K562 (cell line): Measurements from ENCODE around the gene GANAB. TPM values are rescaled to one million over a fixed set of nuclear protein-coding genes. Genes with fewer than 3 reads are reported as not detected.

Experiments
- ELF2 ChIP-seq: fragments of 250-450 bp; sonication (Bioruptor Pico); IDR thresholded peaks from 2 replicates; pipeline ENCODE4 v1.5.0; 2021; ENCODE audit warnings: mild to moderate bottlenecking
- JUN ChIP-seq, 2 experiments: sonication (generic) in 1 of 2; formaldehyde crosslinking in 1 of 2; IDR thresholded peaks; 2 replicates each; pipeline versions ENCODE4 v1.6.1 to v1.8.0; 2012 to 2022; ENCODE audit warnings: borderline replicate concordance in 2 of 2, mild to moderate bottlenecking in 2 of 2, improper control_type of control experiment in 1 of 2, low read depth in 1 of 2, low read length in 1 of 2, missing genetic modification reagents in 1 of 2
- polyA plus RNA-seq, 8 experiments: library from polyadenylated mRNA; depleted of rRNA in 4 of 8; stranded (reverse) in 5 of 8; unstranded in 3 of 8; fragments of >200 nt; fragmentation: Nextera tagmentation in 2 of 8; fragmentation: Illumina TruSeq in 1 of 8; extraction: Ambion mirVana in 2 of 8; extraction: Trizol in 1 of 8; gene quantifications; 2 replicates each; pipeline versions ENCODE4 v1.2.1 to v1.2.3, GENCODE V29; 2011 to 2014; ENCODE audit warnings: inconsistent platforms in 1 of 8, missing spikeins in 1 of 8
- total RNA-seq, 7 experiments: library from RNA; depleted of rRNA in 6 of 7; stranded (reverse); fragments of >200 nt in 6 of 7; fragmentation: Illumina TruSeq in 2 of 7; extraction: Trizol in 2 of 7; gene quantifications; 2 replicates each; pipeline versions ENCODE4 v1.2.1 to v1.2.3, GENCODE V29; 2011 to 2021; ENCODE audit warnings: low replicate concordance in 1 of 7
- TF ChIP-seq, protein P1 (sequence below): sonication (generic); formaldehyde crosslinking; IDR thresholded peaks from 2 replicates; pipeline ENCODE4 v1.8.0; 2022; ENCODE audit warnings: missing genetic modification reagents, mild to moderate bottlenecking, moderate library complexity, borderline replicate concordance
- TF ChIP-seq, protein P2 (sequence below), 2 experiments: fragments of 450-650 bp; IDR thresholded peaks; 2 replicates each; pipeline ENCODE4 v1.6.1; 2018; ENCODE audit warnings: mild to moderate bottlenecking in 2 of 2, low read depth in 1 of 2; ENCODE audit not compliant: partially characterized antibody in 2 of 2
- TF ChIP-seq, protein P3 (sequence below): sonication (generic); formaldehyde crosslinking; IDR thresholded peaks from 2 replicates; pipeline ENCODE4 v1.8.0; 2022; ENCODE audit warnings: mild to moderate bottlenecking, missing genetic modification reagents, borderline replicate concordance

GANAB gene
- total and polyA plus RNA-seq, 9 of the 15 experiments (the other 6 are each of a cell fraction or from before 2014, with no cell fraction given) = 6.5 to 284 (median 161) TPM

DNA sequence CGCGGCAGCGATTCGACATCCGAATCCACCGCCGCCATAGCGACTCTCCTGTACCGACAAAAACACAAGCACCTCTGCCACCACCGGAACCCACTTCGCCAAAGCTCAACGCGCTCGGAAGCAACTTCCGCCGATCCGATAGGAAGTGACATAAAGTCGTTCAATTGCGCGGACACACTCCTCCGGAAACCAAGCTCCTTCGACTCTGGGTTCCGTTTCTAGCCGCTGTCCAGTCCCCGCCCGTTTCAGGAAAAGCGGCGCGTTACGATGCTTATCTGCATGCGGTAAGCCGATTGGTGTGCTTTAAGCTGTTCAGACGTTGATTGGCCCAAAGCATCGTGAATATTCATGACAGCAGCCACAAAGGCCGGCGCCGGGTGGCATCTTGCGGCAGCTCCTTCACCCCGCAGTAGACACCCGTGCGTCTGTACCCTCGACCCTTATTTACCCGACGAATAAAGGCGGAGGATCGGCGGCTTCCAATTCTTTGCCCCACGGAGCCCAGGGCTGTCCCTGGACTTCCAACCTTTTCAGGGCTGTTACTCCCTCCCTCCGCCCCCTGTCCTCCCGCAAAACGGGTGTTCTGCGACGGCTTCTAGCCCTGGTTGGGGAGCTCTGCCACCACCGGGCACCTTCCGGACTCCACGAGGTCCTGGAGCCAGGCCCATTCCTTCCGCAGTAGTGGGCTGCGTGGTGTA lies 54.8 kb downstream of the GANAB start, which contains the start of gene TUT1 (continued):
- TF ChIP-seq ELF2 (CRISPR knock-in tag) = peak; percentile 84; the same call in 1 of the 2 replicates
- TF ChIP-seq JUN (IDR thresholded peaks at IDR 0.05; ENCODE audit: borderline replicate concordance, low read depth, low read length) = peak; percentile 69
- no peak; the same call in 1 of the 2 replicates for TF ChIP-seq JUN (CRISPR knock-in tag; IDR thresholded peaks at IDR 0.05; ENCODE audit: borderline replicate concordance)
- TF ChIP-seq, protein P1, sequence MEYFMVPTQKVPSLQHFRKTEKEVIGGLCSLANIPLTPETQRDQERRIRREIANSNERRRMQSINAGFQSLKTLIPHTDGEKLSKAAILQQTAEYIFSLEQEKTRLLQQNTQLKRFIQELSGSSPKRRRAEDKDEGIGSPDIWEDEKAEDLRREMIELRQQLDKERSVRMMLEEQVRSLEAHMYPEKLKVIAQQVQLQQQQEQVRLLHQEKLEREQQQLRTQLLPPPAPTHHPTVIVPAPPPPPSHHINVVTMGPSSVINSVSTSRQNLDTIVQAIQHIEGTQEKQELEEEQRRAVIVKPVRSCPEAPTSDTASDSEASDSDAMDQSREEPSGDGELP (CRISPR knock-in tag) = peak; percentile 90
- TF ChIP-seq, protein P2, sequence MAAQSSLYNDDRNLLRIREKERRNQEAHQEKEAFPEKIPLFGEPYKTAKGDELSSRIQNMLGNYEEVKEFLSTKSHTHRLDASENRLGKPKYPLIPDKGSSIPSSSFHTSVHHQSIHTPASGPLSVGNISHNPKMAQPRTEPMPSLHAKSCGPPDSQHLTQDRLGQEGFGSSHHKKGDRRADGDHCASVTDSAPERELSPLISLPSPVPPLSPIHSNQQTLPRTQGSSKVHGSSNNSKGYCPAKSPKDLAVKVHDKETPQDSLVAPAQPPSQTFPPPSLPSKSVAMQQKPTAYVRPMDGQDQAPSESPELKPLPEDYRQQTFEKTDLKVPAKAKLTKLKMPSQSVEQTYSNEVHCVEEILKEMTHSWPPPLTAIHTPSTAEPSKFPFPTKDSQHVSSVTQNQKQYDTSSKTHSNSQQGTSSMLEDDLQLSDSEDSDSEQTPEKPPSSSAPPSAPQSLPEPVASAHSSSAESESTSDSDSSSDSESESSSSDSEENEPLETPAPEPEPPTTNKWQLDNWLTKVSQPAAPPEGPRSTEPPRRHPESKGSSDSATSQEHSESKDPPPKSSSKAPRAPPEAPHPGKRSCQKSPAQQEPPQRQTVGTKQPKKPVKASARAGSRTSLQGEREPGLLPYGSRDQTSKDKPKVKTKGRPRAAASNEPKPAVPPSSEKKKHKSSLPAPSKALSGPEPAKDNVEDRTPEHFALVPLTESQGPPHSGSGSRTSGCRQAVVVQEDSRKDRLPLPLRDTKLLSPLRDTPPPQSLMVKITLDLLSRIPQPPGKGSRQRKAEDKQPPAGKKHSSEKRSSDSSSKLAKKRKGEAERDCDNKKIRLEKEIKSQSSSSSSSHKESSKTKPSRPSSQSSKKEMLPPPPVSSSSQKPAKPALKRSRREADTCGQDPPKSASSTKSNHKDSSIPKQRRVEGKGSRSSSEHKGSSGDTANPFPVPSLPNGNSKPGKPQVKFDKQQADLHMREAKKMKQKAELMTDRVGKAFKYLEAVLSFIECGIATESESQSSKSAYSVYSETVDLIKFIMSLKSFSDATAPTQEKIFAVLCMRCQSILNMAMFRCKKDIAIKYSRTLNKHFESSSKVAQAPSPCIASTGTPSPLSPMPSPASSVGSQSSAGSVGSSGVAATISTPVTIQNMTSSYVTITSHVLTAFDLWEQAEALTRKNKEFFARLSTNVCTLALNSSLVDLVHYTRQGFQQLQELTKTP (IDR thresholded peaks at IDR 0.05; ENCODE audit: low read depth in 1 of 2, partially characterized antibody in 2 of 2) = peak in 1 of 2 experiments; percentile 63
- TF ChIP-seq, protein P3, sequence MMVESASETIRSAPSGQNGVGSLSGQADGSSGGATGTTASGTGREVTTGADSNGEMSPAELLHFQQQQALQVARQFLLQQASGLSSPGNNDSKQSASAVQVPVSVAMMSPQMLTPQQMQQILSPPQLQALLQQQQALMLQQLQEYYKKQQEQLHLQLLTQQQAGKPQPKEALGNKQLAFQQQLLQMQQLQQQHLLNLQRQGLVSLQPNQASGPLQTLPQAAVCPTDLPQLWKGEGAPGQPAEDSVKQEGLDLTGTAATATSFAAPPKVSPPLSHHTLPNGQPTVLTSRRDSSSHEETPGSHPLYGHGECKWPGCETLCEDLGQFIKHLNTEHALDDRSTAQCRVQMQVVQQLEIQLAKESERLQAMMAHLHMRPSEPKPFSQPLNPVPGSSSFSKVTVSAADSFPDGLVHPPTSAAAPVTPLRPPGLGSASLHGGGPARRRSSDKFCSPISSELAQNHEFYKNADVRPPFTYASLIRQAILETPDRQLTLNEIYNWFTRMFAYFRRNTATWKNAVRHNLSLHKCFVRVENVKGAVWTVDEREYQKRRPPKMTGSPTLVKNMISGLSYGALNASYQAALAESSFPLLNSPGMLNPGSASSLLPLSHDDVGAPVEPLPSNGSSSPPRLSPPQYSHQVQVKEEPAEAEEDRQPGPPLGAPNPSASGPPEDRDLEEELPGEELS (CRISPR knock-in tag) = peak; percentile 78; the same call in 1 of the 2 replicates
